PC-9 (cell line): Measurements from ENCODE around the gene ATP5PB. TPM values are rescaled to one million over a fixed set of nuclear protein-coding genes. Genes with fewer than 3 reads are reported as not detected.

Source experiments
- BruUV-seq: library from RNA; stranded (reverse); fragments of 400-500 nt; replicated peaks from 2 replicates; lab custom pipeline; 2021; lab: Mats Ljungman, UMichigan
- CTCF ChIA-PET: fragments of 300-600 bp; sonication (Branson Sonifier 250); formaldehyde crosslinking; loops from one replicate; lab custom pipeline; 2022; ENCODE audit warnings: antibody characterized with exemption; lab: Charles Lee
- POLR2A ChIA-PET: fragments of 300-600 bp; sonication (Branson Sonifier 250); formaldehyde crosslinking; loops from one replicate; lab custom pipeline; 2022; ENCODE audit warnings: antibody characterized with exemption; ENCODE audit not compliant: unreplicated experiment; lab: Charles Lee
- DNase-seq, 2 experiments: peaks; one replicate each; pipeline versions ENCODE4 v3.0.0 to v3.0.0-alpha.2; 2015 to 2022; ENCODE audit warnings: mixed read lengths in 1 of 2
- H2AFZ ChIP-seq: fragments of 200-600 bp; sonication (generic); 2 replicates; pipeline ENCODE4 v1.8.1; 2017; ENCODE audit warnings: antibody characterized with exemption
- H3F3A ChIP-seq: fragments of 200-600 bp; sonication (generic); 2 replicates; pipeline ENCODE4 v1.8.1; 2017; ENCODE audit warnings: antibody characterized with exemption, mild to moderate bottlenecking, low read depth; ENCODE audit not compliant: insufficient read depth
- H3K27ac ChIP-seq: fragments of 200-600 bp; sonication (generic); 2 replicates; pipeline ENCODE4 v1.6.1; 2016; ENCODE audit warnings: mixed run types
- H3K27me3 ChIP-seq: fragments of 200-600 bp; sonication (generic); 2 replicates; pipeline ENCODE4 v1.6.1; 2016; ENCODE audit warnings: low read depth, mixed run types; ENCODE audit not compliant: insufficient read depth
- H3K36me3 ChIP-seq: fragments of 200-600 bp; sonication (generic); 2 replicates; pipeline ENCODE4 v1.6.1; 2016; ENCODE audit warnings: low read depth, mixed run types
- H3K4me1 ChIP-seq: fragments of 200-600 bp; sonication (generic); replicated peaks from 2 replicates; pipeline ENCODE4 v1.6.1; 2016; ENCODE audit warnings: mixed run types; ENCODE audit not compliant: insufficient read depth
- H3K4me2 ChIP-seq: fragments of 200-600 bp; sonication (generic); 2 replicates; pipeline ENCODE4 v1.6.1; 2017; ENCODE audit warnings: mixed run types
- H3K4me3 ChIP-seq: fragments of 200-600 bp; sonication (generic); 2 replicates; pipeline ENCODE4 v1.6.1; 2016; ENCODE audit warnings: mixed run types
- H3K79me2 ChIP-seq: fragments of 200-600 bp; sonication (generic); 2 replicates; pipeline ENCODE4 v1.6.1; 2017; ENCODE audit warnings: low read depth, mixed run types
- H3K9me2 ChIP-seq: fragments of 200-600 bp; sonication (generic); 2 replicates; pipeline ENCODE4 v1.8.1; 2017; ENCODE audit warnings: mild to moderate bottlenecking; ENCODE audit not compliant: insufficient read depth
- H3K9me3 ChIP-seq: fragments of 200-600 bp; sonication (generic); 2 replicates; pipeline ENCODE4 v1.8.1; 2016; ENCODE audit warnings: low read depth; ENCODE audit not compliant: insufficient read depth
- H4K20me1 ChIP-seq: fragments of 200-600 bp; sonication (generic); 2 replicates; pipeline ENCODE4 v1.8.1; 2017; ENCODE audit not compliant: insufficient read depth
- EZH2 ChIP-seq: fragments of 200-600 bp; sonication (generic); IDR thresholded peaks from 2 replicates; pipeline ENCODE4 v1.8.0; 2017; ENCODE audit warnings: antibody characterized with exemption, low read depth
- intact Hi-C: fragments of 100-400 bp; cut with micrococcal nuclease; formaldehyde crosslinking; loops from one replicate; pipeline ENCODE4 v1.10.0; 2022; ENCODE audit not compliant: unreplicated experiment
- total RNA-seq: library from RNA; stranded (reverse); gene quantifications from 2 replicates; pipeline ENCODE4 v1.2.3, GENCODE V29; 2021
- TF ChIP-seq, protein P1 (sequence below): fragments of 200-600 bp; sonication (generic); conservative IDR thresholded peaks from 2 replicates; pipeline ENCODE4 v1.6.1; 2017; ENCODE audit warnings: mixed run types, antibody characterized with exemption, mild to moderate bottlenecking, moderate library complexity

The ATP5PB gene
- total RNA-seq, 1 experiment from 2014 or later, result 212 TPM

DNA sequence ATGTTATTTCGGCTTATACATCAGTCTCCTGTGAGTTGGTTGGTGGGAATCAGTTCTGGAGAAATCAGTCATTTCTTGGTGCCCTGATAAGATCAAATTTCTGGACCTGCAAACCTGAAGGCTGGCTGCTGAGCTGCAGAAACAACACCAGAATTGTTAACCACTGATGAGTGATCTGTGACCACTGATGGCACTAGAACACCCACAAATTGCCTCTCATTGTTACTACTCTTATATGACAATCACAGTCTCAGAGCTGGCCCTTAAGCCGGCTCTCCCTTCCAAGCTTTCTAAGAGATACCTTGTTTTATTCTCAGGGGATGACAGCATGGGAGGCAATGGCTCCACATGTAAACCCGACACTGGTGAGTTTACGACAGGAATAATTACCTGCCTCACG lies 26.4 kb downstream of the ATP5PB start:
- Histone ChIP-seq H3K36me3 (no peaks in the 10 kb centered on the region), H3K4me2 (no peak overlapping the region), H2AFZ (no peak overlapping the region), H3K4me3 (no peak overlapping the region), H3K9me2 (no peaks in the 10 kb centered on the region), H4K20me1 (no peaks in the 10 kb centered on the region), H3K9me3 (no peaks in the 10 kb centered on the region), H3K4me1 (no peaks in the 10 kb centered on the region), H3F3A (no peaks in the 10 kb centered on the region), H3K27ac (no peak overlapping the region), H3K27me3 (no peaks in the 10 kb centered on the region), H3K79me2 (no peaks in the 10 kb centered on the region)
- ChIA-PET POLR2A (interaction anchor here (0.5 kb wide), 1 partner anchor 285 kb away, joined by 8 read pairs; no protein-coding TSS in a partner anchor), CTCF (no interaction called here)
- DNase-seq, result no peak
- TF ChIP-seq, protein P1, sequence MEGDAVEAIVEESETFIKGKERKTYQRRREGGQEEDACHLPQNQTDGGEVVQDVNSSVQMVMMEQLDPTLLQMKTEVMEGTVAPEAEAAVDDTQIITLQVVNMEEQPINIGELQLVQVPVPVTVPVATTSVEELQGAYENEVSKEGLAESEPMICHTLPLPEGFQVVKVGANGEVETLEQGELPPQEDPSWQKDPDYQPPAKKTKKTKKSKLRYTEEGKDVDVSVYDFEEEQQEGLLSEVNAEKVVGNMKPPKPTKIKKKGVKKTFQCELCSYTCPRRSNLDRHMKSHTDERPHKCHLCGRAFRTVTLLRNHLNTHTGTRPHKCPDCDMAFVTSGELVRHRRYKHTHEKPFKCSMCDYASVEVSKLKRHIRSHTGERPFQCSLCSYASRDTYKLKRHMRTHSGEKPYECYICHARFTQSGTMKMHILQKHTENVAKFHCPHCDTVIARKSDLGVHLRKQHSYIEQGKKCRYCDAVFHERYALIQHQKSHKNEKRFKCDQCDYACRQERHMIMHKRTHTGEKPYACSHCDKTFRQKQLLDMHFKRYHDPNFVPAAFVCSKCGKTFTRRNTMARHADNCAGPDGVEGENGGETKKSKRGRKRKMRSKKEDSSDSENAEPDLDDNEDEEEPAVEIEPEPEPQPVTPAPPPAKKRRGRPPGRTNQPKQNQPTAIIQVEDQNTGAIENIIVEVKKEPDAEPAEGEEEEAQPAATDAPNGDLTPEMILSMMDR, result no peak
- no peak for TF ChIP-seq EZH2
- no TSS peak for BruUV-seq
- intact Hi-C loops, result no loop called here

DNA sequence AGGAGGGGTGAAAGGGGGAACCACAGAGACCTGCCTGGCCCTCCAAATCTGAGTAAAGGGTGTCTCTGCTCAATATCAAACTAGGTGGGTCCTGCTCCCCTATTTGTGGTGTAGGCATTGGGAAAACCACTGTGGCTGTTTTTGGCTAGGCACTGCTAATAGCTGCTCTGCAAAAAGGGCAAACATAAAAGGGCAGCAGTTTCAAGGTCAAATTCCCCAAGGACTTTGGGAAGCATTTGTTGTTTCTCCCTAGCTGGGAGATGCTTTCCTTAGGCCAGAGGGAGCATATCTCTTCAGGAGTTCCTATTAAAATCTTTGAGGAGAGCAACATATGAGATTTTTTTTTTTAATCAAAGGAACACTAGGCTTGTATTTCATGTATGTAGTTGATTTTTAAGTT lies 26.9 kb downstream of the ATP5PB start:
- no peak overlapping the region for H3K4me2 ChIP-seq
- no peaks in the 10 kb centered on the region for H3K9me3 ChIP-seq
- no peaks in the 10 kb centered on the region for H3K27me3 ChIP-seq
- H3K36me3 ChIP-seq, result no peaks in the 10 kb centered on the region
- no peaks in the 10 kb centered on the region for H3K79me2 ChIP-seq
- DNase-seq, result no peak
- TF ChIP-seq, protein P1, result no peak
- no peak for TF ChIP-seq EZH2
- no peaks in the 10 kb centered on the region for H3K4me1 ChIP-seq
- no peaks in the 10 kb centered on the region for H3F3A ChIP-seq
- BruUV-seq, result no TSS peak
- H3K27ac ChIP-seq, result no peak overlapping the region
- ChIA-PET CTCF (no interaction called here), POLR2A (no interaction called here)
- intact Hi-C loops, result no loop called here
- H3K9me2 ChIP-seq, result no peaks in the 10 kb centered on the region
- no peak overlapping the region for H3K4me3 ChIP-seq
- H4K20me1 ChIP-seq, result no peaks in the 10 kb centered on the region
- no peak overlapping the region for H2AFZ ChIP-seq

DNA sequence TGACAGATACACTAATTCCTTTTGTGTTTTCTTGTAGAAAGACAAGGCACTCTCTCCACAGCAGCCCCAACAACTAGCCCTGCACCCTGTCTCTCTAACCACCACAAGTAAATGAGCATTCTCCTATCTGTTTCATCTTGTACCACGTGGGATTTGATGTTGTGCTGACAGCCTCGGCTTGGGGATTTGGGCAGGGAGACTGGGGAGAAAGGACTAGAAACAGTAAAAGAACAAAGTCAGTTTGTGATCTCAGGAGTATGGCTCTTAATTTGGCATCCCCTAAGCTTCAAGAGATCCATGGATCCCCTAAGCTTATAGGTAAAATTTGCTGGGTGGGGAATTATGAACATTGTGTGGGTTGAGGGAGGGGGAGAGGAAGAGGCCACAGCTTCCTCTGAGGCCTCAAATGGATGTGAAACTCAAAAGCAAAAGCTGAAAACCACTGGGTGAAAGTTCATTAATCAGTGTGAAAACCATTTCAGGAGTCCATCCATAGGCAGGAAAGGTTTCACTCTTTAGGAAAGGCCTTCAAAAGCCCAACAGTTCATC lies 27.6 kb downstream of the ATP5PB start:
- no peak overlapping the region for H3K4me3 ChIP-seq
- no peaks in the 10 kb centered on the region for H3K79me2 ChIP-seq
- H3F3A ChIP-seq, result no peaks in the 10 kb centered on the region
- intact Hi-C loops, result no loop called here
- no peak overlapping the region for H2AFZ ChIP-seq
- no peak for TF ChIP-seq EZH2
- TF ChIP-seq, protein P1, result no peak
- DNase-seq, result no peak
- H3K9me3 ChIP-seq, result no peaks in the 10 kb centered on the region
- no peak overlapping the region for H3K27ac ChIP-seq
- CTCF ChIA-PET, result no interaction called here
- no TSS peak for BruUV-seq
- no peaks in the 10 kb centered on the region for H3K4me1 ChIP-seq
- no peaks in the 10 kb centered on the region for H3K9me2 ChIP-seq
- no peaks in the 10 kb centered on the region for H3K36me3 ChIP-seq
- H3K27me3 ChIP-seq, result no peaks in the 10 kb centered on the region
- H4K20me1 ChIP-seq, result no peaks in the 10 kb centered on the region
- H3K4me2 ChIP-seq, result no peak overlapping the region
- POLR2A ChIA-PET, result interaction anchor here (0.6 kb wide), 1 partner anchor 1564 kb away, joined by 5 read pairs; no protein-coding TSS in a partner anchor
